Astrocyte of the cerebellum (primary cell): Measurements from ENCODE around the gene PLOD2.

ENCODE experiments used
- DNase-seq: peaks from one replicate; pipeline ENCODE4 v3.0.0-alpha.2; 2011; ENCODE audit warnings: low read depth
- H3K4me3 ChIP-seq: 2 replicates; pipeline ENCODE4 v1.5.1; 2011; ENCODE audit warnings: mild to moderate bottlenecking, low read depth, low read length, moderate library complexity
- in situ Hi-C: cut with HindIII; loops from 2 replicates; pipeline ENCODE4 v1.10.0; 2017; ENCODE audit warnings: low sequenced_read_pairs
- TF ChIP-seq, protein P1 (sequence below): IDR thresholded peaks from 2 replicates; pipeline ENCODE4 v1.5.1; 2012; ENCODE audit warnings: low read length, low read depth, moderate library complexity, mild to moderate bottlenecking; ENCODE audit errors: missing control alignments

PLOD2 gene

DNA sequence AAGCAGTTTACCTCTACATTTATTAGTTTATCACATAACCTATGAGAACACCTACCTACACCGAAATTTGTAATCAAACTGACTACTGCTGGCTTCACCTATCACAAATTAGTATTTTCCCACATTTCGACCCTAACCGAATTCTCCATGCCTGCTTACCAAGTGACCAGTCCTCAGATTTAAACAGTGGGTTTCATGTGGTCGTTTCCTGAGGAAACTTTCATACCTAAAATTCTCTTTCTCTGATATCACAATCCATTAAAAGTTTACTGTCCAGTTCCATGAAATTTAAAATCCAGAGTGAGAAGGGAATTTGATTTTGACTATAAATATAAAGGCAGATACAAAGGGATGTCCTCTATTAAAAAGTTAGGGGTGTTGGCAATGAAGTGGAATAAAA lies 1.9 kb downstream of the PLOD2 start:
- DNase-seq = no peak
- TF ChIP-seq, protein P1, sequence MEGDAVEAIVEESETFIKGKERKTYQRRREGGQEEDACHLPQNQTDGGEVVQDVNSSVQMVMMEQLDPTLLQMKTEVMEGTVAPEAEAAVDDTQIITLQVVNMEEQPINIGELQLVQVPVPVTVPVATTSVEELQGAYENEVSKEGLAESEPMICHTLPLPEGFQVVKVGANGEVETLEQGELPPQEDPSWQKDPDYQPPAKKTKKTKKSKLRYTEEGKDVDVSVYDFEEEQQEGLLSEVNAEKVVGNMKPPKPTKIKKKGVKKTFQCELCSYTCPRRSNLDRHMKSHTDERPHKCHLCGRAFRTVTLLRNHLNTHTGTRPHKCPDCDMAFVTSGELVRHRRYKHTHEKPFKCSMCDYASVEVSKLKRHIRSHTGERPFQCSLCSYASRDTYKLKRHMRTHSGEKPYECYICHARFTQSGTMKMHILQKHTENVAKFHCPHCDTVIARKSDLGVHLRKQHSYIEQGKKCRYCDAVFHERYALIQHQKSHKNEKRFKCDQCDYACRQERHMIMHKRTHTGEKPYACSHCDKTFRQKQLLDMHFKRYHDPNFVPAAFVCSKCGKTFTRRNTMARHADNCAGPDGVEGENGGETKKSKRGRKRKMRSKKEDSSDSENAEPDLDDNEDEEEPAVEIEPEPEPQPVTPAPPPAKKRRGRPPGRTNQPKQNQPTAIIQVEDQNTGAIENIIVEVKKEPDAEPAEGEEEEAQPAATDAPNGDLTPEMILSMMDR = no peak
- in situ Hi-C loops = no loop called here
- peak overlapping the region; percentile 77 for H3K4me3 ChIP-seq

DNA sequence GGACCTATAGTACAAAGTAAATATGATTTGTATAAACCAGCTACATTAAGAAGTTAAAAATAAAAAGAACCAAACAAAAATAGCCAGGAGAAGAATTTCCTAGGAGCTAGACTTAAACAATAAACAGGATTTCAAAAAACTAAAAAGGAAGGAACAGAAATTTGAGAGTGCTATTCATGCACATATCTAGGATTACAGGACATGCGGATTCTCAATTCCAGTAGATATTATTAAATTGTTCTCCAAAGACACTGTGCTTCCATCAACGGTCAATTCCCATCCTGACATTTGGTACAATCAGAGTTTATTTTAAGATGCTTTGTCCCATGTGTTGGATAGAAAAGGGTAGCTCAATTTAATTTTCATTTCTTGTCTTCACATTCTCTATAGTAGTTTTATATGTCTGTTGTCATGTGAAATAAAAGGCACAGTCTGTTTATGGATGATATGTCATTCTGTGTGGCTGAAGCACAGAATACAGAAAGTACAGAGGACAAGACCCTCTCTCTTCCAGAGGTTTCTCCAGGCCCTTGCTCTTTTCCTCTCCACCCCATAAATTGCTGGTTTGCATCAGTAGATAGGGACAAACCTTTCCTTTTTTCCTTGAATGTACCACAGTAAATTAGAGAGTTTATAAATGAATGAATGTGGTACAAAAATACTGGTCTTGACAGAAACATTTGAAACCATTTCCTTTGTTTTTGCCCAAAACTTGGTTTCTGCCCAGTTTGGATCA lies 3.5 kb downstream of the PLOD2 start:
- no peak overlapping the region for H3K4me3 ChIP-seq
- TF ChIP-seq, protein P1 = no peak
- in situ Hi-C loops = no loop called here
- DNase-seq = no peak

DNA sequence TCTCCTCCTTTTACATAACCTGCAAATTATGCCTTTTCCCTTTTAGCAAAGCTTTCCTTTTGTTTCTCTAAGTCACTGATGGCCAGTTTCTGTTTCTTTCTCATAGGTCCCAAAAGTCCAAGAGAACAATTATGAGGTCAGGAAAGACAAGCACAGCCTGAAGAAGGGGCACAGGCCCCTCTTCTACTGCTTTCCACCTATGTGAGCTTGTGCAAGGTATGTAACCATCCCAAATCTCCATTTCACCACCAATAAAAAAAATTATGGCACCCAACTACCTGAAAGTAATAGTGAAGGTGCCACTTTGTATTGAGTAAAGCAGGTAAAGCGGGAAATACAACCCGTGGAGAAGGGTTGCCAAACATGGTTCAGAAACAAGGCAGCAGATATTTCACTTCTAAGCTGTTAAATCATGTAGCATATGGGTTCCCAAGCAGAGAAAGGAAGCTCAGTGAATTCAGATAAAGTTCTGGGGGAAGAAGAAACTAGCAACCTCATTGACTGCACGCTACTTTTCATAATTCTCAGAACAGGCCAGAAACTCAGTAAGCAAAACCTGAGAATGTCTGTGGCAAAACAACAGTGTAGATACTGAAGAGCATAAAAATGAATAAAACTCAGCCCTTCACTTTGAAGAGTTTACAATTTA lies 4.2 kb downstream of the PLOD2 start:
- no peak overlapping the region for H3K4me3 ChIP-seq
- in situ Hi-C loops = no loop called here
- TF ChIP-seq, protein P1 = no peak
- no peak for DNase-seq

DNA sequence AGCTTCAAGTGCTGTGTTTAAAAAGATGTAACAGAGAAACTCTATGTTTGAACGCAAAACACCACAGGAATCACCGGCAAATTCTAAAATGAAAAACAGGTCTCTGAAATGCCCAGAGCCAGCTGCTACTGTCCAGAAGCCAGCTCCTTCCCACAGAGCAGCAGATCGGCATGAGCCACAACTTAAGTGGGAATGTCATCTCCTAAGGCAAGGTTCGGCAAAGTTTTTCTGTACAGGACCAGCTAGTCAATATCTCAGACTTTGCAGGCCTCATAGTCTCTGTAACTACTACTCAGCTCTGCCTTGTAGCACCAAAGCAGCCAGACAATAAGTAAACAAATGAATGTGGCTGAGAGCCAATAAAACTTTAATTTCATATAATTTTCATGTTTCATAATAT lies 4.9 kb downstream of the PLOD2 start:
- in situ Hi-C loops = no loop called here
- H3K4me3 ChIP-seq = no peak overlapping the region
- TF ChIP-seq, protein P1 = no peak
- DNase-seq = no peak

DNA sequence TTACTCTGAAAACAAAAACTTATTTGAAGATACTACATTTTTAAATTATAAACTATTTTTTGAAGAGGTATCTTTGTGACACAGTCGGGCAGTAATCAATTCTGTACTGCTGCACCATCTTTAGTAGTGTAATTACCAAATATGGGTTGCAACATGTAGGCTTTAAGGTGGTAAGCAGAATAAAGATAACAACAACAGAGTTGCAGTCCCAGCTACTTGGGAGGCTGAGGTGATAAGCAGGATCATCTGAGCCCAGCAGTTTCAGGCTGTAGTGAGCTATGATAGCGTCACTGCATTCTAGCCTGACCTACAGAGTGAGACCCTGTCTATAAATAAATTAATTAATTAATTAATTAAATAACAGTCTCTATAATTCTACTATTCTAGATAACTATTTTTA lies 6.0 kb downstream of the PLOD2 start:
- TF ChIP-seq, protein P1 = no peak
- no peak overlapping the region for H3K4me3 ChIP-seq
- in situ Hi-C loops = no loop called here
- DNase-seq = no peak

DNA sequence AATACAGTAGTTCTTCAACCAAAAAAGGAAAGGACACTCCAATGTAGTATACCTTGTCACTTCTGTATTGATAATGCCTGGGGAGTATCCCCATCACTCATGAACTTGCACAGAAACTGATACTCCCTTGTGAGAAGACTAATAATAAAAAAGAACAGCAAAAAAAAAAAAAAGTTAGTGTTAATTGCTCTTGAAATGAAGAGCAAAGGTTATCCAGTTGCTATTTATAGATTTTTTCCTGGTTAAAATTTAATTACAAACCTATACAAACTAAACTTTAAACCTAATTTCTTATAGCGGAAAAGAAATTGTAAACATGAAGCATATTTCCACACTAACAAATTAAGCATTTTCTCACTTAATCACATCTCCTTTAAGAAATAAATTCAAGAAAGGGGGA lies 6.7 kb downstream of the PLOD2 start:
- no peak overlapping the region for H3K4me3 ChIP-seq
- DNase-seq = no peak
- TF ChIP-seq, protein P1 = no peak
- in situ Hi-C loops = no loop called here
